HepG2 (cell line): ENCODE data around the gene NRP1. TPM values are rescaled to one million over a fixed set of nuclear protein-coding genes. Genes with fewer than 3 reads are reported as not detected.

ENCODE experiments used
- ATAC-seq: fragments of 200-7000 bp; cut with Tn5 transposase; 3 replicates; pipeline ENCODE4 v1.9.1; 2020; ENCODE audit warnings: mild to moderate bottlenecking, moderate library complexity
- BruUV-seq: library from RNA; stranded (reverse); fragments of 400-500 nt; replicated peaks from 2 replicates; lab custom pipeline; 2021; lab: Mats Ljungman, UMichigan
- CTCF ChIA-PET: fragments of 300-600 bp; formaldehyde crosslinking; extraction: SDS; loops from one replicate; lab custom pipeline; 2021; ENCODE audit warnings: low total read pairs, inconsistent platforms, low intra/inter-chr PET ratio; lab: Yijun Ruan, JAX
- POLR2A ChIA-PET: fragments of 350-600 bp; sonication (Branson Sonifier 250); formaldehyde crosslinking; loops from one replicate; lab custom pipeline; 2020; ENCODE audit warnings: antibody characterized with exemption, inconsistent platforms; lab: Yijun Ruan, JAX
- DNase-seq: peaks from one replicate; pipeline ENCODE4 v3.0.0-alpha.2; 2015; ENCODE audit warnings: low spot score
- FAIRE-seq: peaks from 3 replicates; lab custom pipeline; 2011; peaks lifted over from hg19 to GRCh38; lab: Jason Lieb, UNC
- H2AFZ ChIP-seq: one replicate; pipeline ENCODE4 v1.6.1; 2011; ENCODE audit warnings: low read length, inconsistent platforms
- H3K27ac ChIP-seq: fragments of 300-600 bp; 3 replicates; pipeline ENCODE4 v1.8.0; 2011; ENCODE audit warnings: mixed run types, mild to moderate bottlenecking, mixed read lengths, low read length, inconsistent platforms; ENCODE audit not compliant: insufficient read depth; ENCODE audit errors: extremely low read length
- H3K27me3 ChIP-seq, 2 experiments: fragments of 200-600 bp in 1 of 2; 2 replicates in 1 of 2; 3 replicates in 1 of 2; pipeline versions ENCODE4 v1.6.0 to v1.8.0; 2011; ENCODE audit warnings: low read length in 2 of 2, mild to moderate bottlenecking in 2 of 2, moderate library complexity in 2 of 2, inconsistent platforms in 1 of 2; ENCODE audit not compliant: insufficient read depth in 2 of 2, control insufficient read depth in 1 of 2
- H3K36me3 ChIP-seq, 2 experiments: fragments of 200-600 bp in 1 of 2; replicated peaks in 1 of 2; 2 replicates in 1 of 2; 3 replicates in 1 of 2; pipeline versions ENCODE4 v1.5.1 to v1.8.0; 2011; ENCODE audit warnings: low read length in 2 of 2, inconsistent platforms in 1 of 2; ENCODE audit not compliant: insufficient read depth in 2 of 2, control insufficient read depth in 1 of 2
- H3K4me1 ChIP-seq: 2 replicates; pipeline ENCODE4 v1.5.1; 2012; ENCODE audit warnings: low read length, inconsistent platforms; ENCODE audit not compliant: insufficient read depth
- H3K4me2 ChIP-seq: 2 replicates; pipeline ENCODE4 v1.6.0; 2011; ENCODE audit warnings: low read depth, low read length, inconsistent platforms
- H3K4me3 ChIP-seq, 3 experiments: fragments of 200-600 bp in 1 of 3; sonication (generic), shearing (Covaris generic) in 1 of 3; replicated peaks in 1 of 3; 2 replicates each; pipeline ENCODE4 v1.5.1; 2011 to 2016; ENCODE audit warnings: low read length in 3 of 3, inconsistent platforms in 2 of 3, low read depth in 2 of 3, mild to moderate bottlenecking in 2 of 3, control low read depth in 1 of 3, mixed read lengths in 1 of 3; ENCODE audit not compliant: insufficient read depth in 1 of 3
- H3K79me2 ChIP-seq: one replicate; pipeline ENCODE4 v1.6.1; 2011; ENCODE audit warnings: low read length, inconsistent platforms; ENCODE audit not compliant: insufficient read depth
- H3K9ac ChIP-seq: 2 replicates; pipeline ENCODE4 v1.6.0; 2011; ENCODE audit warnings: mild to moderate bottlenecking, low read depth, low read length, inconsistent platforms; ENCODE audit not compliant: insufficient read depth
- H3K9me3 ChIP-seq: 2 replicates; pipeline ENCODE4 v1.5.1; 2012; ENCODE audit warnings: mild to moderate bottlenecking, low read length
- H4K20me1 ChIP-seq: 2 replicates; pipeline ENCODE4 v1.6.0; 2011; ENCODE audit warnings: inconsistent platforms, mild to moderate bottlenecking, low read length, moderate library complexity; ENCODE audit not compliant: insufficient read depth
- ATF7 ChIP-seq, 2 experiments: fragments of 450-650 bp in 1 of 2; sonication (generic) in 1 of 2; formaldehyde crosslinking in 1 of 2; IDR thresholded peaks; 2 replicates each; pipeline versions ENCODE4 v1.4.0 to v1.6.1; 2016 to 2020; ENCODE audit warnings: antibody characterized with exemption in 1 of 2, mild to moderate bottlenecking in 1 of 2, missing genetic modification reagents in 1 of 2
- CHD4 ChIP-seq: fragments of 200-600 bp; sonication (generic); IDR thresholded peaks from 2 replicates; pipeline ENCODE4 v1.7.0; 2017; ENCODE audit warnings: mild to moderate bottlenecking, low read length, borderline replicate concordance
- ETV6 ChIP-seq: sonication (generic); formaldehyde crosslinking; conservative IDR thresholded peaks from 2 replicates; pipeline ENCODE4 v1.4.0; 2020; ENCODE audit warnings: missing genetic modification reagents
- HDAC2 ChIP-seq: sonication (generic); formaldehyde crosslinking; IDR thresholded peaks from 2 replicates; pipeline ENCODE4 v1.4.0; 2020; ENCODE audit warnings: missing genetic modification reagents
- KLF13 ChIP-seq: sonication (generic); formaldehyde crosslinking; IDR thresholded peaks from 2 replicates; pipeline ENCODE4 v1.4.0; 2020; ENCODE audit warnings: mild to moderate bottlenecking, missing genetic modification reagents
- NCOA2 ChIP-seq: sonication (generic); formaldehyde crosslinking; IDR thresholded peaks from 2 replicates; pipeline ENCODE4 v1.8.0; 2022; ENCODE audit warnings: inconsistent platforms
- PHF8 ChIP-seq: sonication (generic); formaldehyde crosslinking; IDR thresholded peaks from 2 replicates; pipeline ENCODE4 v1.5.0; 2020; ENCODE audit warnings: missing genetic modification reagents
- SOX6 ChIP-seq, 2 experiments: fragments of 450-650 bp in 1 of 2; sonication (generic) in 1 of 2; formaldehyde crosslinking in 1 of 2; IDR thresholded peaks; 2 replicates each; pipeline versions ENCODE4 v1.4.0 to v1.6.1; 2017 to 2020; ENCODE audit warnings: antibody characterized with exemption in 1 of 2, mild to moderate bottlenecking in 1 of 2, missing genetic modification reagents in 1 of 2
- SRSF4 ChIP-seq: fragments of 200-400 bp; formaldehyde crosslinking; IDR thresholded peaks from one replicate; pipeline ENCODE4 v1.6.1; 2018; ENCODE audit warnings: mild to moderate bottlenecking, low read depth, low read length, moderate library complexity; ENCODE audit not compliant: poor library complexity, severe bottlenecking
- TEF ChIP-seq: sonication (generic); formaldehyde crosslinking; IDR thresholded peaks from 2 replicates; pipeline ENCODE4 v1.5.0; 2020; ENCODE audit warnings: missing genetic modification reagents
- ZNF10 ChIP-seq: sonication (generic); formaldehyde crosslinking; IDR thresholded peaks from 2 replicates; pipeline ENCODE4 v1.4.0; 2020; ENCODE audit warnings: mild to moderate bottlenecking, low read depth, missing genetic modification reagents, borderline replicate concordance
- ZNF296 ChIP-seq: sonication (generic); formaldehyde crosslinking; conservative IDR thresholded peaks from 2 replicates; pipeline ENCODE4 v1.5.0; 2020; ENCODE audit warnings: mild to moderate bottlenecking, missing genetic modification reagents
- ZNF441 ChIP-seq: sonication (generic); formaldehyde crosslinking; IDR thresholded peaks from 2 replicates; pipeline ENCODE4 v1.7.0; 2021; ENCODE audit warnings: missing genetic modification reagents, borderline replicate concordance
- ZNF678 ChIP-seq: sonication (generic); formaldehyde crosslinking; IDR thresholded peaks from 2 replicates; pipeline ENCODE4 v1.4.0; 2020; ENCODE audit warnings: mild to moderate bottlenecking, missing genetic modification reagents
- ZNF761 ChIP-seq: sonication (generic); formaldehyde crosslinking; conservative IDR thresholded peaks from 2 replicates; pipeline ENCODE4 v1.4.0; 2020; ENCODE audit warnings: mild to moderate bottlenecking, missing genetic modification reagents
- ZSCAN5A ChIP-seq: sonication (generic); formaldehyde crosslinking; IDR thresholded peaks from 2 replicates; pipeline ENCODE4 v1.8.0; 2022; ENCODE audit warnings: mild to moderate bottlenecking, missing genetic modification reagents, borderline replicate concordance
- WGBS: methylation state at CpG from one replicate; pipeline ENCODE4 v1.1.6; 2017; ENCODE audit warnings: low lambda C conversion rate; 5-methylcytosine and 5-hydroxymethylcytosine counted together
- in situ Hi-C: cut with HindIII; loops from 2 replicates; pipeline ENCODE4 v1.10.0; 2017; ENCODE audit warnings: low pct_unique_long_range_greater_than_20kb; ENCODE audit not compliant: extremely low pct_ligation_motif_present
- intact Hi-C: fragments of 100-400 bp; cut with micrococcal nuclease; formaldehyde crosslinking; loops from one replicate; pipeline ENCODE4 v1.10.0; 2022; ENCODE audit not compliant: unreplicated experiment
- polyA plus RNA-seq, 8 experiments: library from polyadenylated mRNA; depleted of rRNA in 3 of 8; stranded (reverse) in 7 of 8; unstranded in 1 of 8; fragments of >200 nt; fragmentation: Illumina TruSeq in 4 of 8; extraction: Trizol in 4 of 8; gene quantifications; 2 replicates each; pipeline versions ENCODE4 v1.2.1 to v1.2.3, GENCODE V29; 2011 to 2016; ENCODE audit warnings: low read depth in 4 of 8, missing spikeins in 1 of 8, mixed read lengths in 1 of 8; ENCODE audit not compliant: insufficient read depth in 1 of 8
- total RNA-seq, 5 experiments: library from RNA; depleted of rRNA; stranded (reverse); fragments of >200 nt; fragmentation: Illumina TruSeq; extraction: Trizol; gene quantifications; 2 replicates each; pipeline ENCODE4 v1.2.3, GENCODE V29; 2016; ENCODE audit warnings: low read depth in 1 of 5
- TF ChIP-seq, protein P1 (sequence below): sonication (generic); formaldehyde crosslinking; IDR thresholded peaks from 2 replicates; pipeline ENCODE4 v1.8.0; 2022; ENCODE audit warnings: mild to moderate bottlenecking, missing genetic modification reagents; ENCODE audit not compliant: insufficient replicate concordance
- TF ChIP-seq, protein P2 (sequence below): sonication (generic); formaldehyde crosslinking; IDR thresholded peaks from 2 replicates; pipeline ENCODE4 v1.4.0; 2020; ENCODE audit warnings: mild to moderate bottlenecking, low read depth, missing genetic modification reagents

Gene NRP1
- total and polyA plus RNA-seq, 2 of the 13 experiments (the other 11 are each of a cell fraction or from before 2014, with no cell fraction given), result 5.3 to 5.8 TPM

GRCh38 chr10:33241351-33241750, 93.1 kb downstream of the NRP1 start (continued):
- TF ChIP-seq TEF (CRISPR knock-in tag), result no peak
- TF ChIP-seq, protein P1, sequence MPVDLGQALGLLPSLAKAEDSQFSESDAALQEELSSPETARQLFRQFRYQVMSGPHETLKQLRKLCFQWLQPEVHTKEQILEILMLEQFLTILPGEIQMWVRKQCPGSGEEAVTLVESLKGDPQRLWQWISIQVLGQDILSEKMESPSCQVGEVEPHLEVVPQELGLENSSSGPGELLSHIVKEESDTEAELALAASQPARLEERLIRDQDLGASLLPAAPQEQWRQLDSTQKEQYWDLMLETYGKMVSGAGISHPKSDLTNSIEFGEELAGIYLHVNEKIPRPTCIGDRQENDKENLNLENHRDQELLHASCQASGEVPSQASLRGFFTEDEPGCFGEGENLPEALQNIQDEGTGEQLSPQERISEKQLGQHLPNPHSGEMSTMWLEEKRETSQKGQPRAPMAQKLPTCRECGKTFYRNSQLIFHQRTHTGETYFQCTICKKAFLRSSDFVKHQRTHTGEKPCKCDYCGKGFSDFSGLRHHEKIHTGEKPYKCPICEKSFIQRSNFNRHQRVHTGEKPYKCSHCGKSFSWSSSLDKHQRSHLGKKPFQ (CRISPR knock-in tag), result no peak
- TF ChIP-seq, all 625 proteins: peak for 0

DNA sequence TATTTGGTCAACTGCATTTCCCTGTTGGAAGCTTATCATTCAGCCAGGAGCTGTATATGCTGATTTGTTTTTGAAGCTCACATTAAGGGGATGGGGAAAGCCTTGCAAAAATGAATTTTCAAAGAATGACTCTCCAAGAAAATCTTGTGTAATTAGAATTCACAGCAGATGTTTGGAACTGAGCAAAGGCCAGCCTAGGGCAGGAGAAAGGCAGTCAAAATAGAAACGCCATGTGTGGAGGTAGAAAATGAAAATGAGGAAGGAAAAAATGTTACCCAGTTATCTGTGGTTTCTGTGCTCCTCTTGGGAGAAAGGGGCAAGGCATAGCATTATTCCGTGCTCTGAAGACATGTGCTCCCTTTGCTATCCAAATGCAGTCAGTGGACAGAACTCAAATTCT, 93.5 kb downstream of the NRP1 start:
- WGBS, result 89% methylated on average over 2 of the region's 2 CpGs
- H3K27me3 ChIP-seq, result no peaks in the 10 kb centered on the region
- DNase-seq (no peak), FAIRE-seq (no peak), ATAC-seq (no peak)
- CTCF ChIA-PET, result no interaction called here
- in situ Hi-C loops, result no loop called here
- BruUV-seq, result no TSS peak
- no peaks in the 10 kb centered on the region for H3K79me2 ChIP-seq
- no peak overlapping the region for H2AFZ ChIP-seq
- no peak overlapping the region for H3K4me3 ChIP-seq
- no peaks in the 10 kb centered on the region for H3K9me3 ChIP-seq
- intact Hi-C loops, result no loop called here
- H3K4me2 ChIP-seq, result no peak overlapping the region
- H4K20me1 ChIP-seq, result no peaks in the 10 kb centered on the region
- no peaks in the 10 kb centered on the region for H3K36me3 ChIP-seq
- H3K9ac ChIP-seq, result no peak overlapping the region
- POLR2A ChIA-PET, result no interaction called here
- peaks cover 20% of the 10 kb centered on the region for H3K4me1 ChIP-seq
- TF ChIP-seq SOX6 (IDR thresholded peaks at IDR 0.05) (no peak), SOX6 (CRISPR knock-in tag; IDR thresholded peaks at IDR 0.05) (no peak), ZNF296 (CRISPR knock-in tag) (no peak), ZNF441 (CRISPR knock-in tag) (no peak), ATF7 (IDR thresholded peaks at IDR 0.05) (no peak), ATF7 (CRISPR knock-in tag; IDR thresholded peaks at IDR 0.05) (no peak), SRSF4 (no peak), ZNF761 (CRISPR knock-in tag) (no peak), KLF13 (CRISPR knock-in tag) (no peak), HDAC2 (CRISPR knock-in tag) (no peak), ZNF678 (no peak), ZNF10 (no peak), ZSCAN5A (CRISPR knock-in tag) (no peak), NCOA2 (CRISPR knock-in tag) (no peak), PHF8 (CRISPR knock-in tag) (no peak), ETV6 (CRISPR knock-in tag) (no peak), CHD4 (no peak)
- TF ChIP-seq, protein P2, sequence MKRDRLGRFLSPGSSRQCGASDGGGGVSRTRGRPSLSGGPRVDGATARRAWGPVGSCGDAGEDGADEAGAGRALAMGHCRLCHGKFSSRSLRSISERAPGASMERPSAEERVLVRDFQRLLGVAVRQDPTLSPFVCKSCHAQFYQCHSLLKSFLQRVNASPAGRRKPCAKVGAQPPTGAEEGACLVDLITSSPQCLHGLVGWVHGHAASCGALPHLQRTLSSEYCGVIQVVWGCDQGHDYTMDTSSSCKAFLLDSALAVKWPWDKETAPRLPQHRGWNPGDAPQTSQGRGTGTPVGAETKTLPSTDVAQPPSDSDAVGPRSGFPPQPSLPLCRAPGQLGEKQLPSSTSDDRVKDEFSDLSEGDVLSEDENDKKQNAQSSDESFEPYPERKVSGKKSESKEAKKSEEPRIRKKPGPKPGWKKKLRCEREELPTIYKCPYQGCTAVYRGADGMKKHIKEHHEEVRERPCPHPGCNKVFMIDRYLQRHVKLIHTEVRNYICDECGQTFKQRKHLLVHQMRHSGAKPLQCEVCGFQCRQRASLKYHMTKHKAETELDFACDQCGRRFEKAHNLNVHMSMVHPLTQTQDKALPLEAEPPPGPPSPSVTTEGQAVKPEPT (CRISPR knock-in tag), result no peak
- H3K27ac ChIP-seq, result no peak overlapping the region
